Measurements from ENCODE around the gene PDLIM3. TPM values are rescaled to one million over a fixed set of nuclear protein-coding genes. Genes with fewer than 3 reads are reported as not detected.

The PDLIM3 gene
- polyA plus RNA-seq, 1 of the 3 experiments (the other 2 are of a cell fraction), result 0.08 TPM

- Histone ChIP-seq H3F3A (replicated peaks; ENCODE audit: insufficient read depth) (no peaks in the 10 kb centered on the region), H3K4me2 (no peak overlapping the region), H3K9ac (no peak overlapping the region), H3K27ac (ENCODE audit: low read depth in 2 of 2, low read length in 1 of 2) (no peak overlapping the region), H3K4me1 (ENCODE audit: control insufficient read depth in 1 of 2, insufficient read depth in 2 of 2, low read depth in 1 of 2, low read length in 1 of 2) (no peaks in the 10 kb centered on the region), H3K27me3 (ENCODE audit: insufficient read depth) (no peaks in the 10 kb centered on the region), H3K79me2 (ENCODE audit: insufficient read depth) (no peaks in the 10 kb centered on the region; the same call in 1 of the 2 replicates), H2AFZ (ENCODE audit: low read depth) (no peak overlapping the region), H3K9me2 (no peaks in the 10 kb centered on the region), H3K36me3 (replicated peaks in 1 of 2; ENCODE audit: control insufficient read depth in 1 of 2, insufficient read depth in 2 of 2, low read length in 1 of 2) (no peaks in the 10 kb centered on the region), H3K9me3 (no peaks in the 10 kb centered on the region), H4K20me1 (ENCODE audit: insufficient read depth) (no peaks in the 10 kb centered on the region), H3K4me3 (ENCODE audit: low read depth in 2 of 2, low read length in 1 of 2) (no peak overlapping the region)
- TF ChIP-seq CTCF (IDR thresholded peaks at IDR 0.05), result no peak
- no peak for TF ChIP-seq FOXM1 (IDR thresholded peaks at IDR 0.05; ENCODE audit: low read depth)
- no peak for TF ChIP-seq USF2 (IDR thresholded peaks at IDR 0.05; ENCODE audit: borderline replicate concordance, low read depth, low read length)
- TF ChIP-seq IRF3 (IDR thresholded peaks at IDR 0.05; ENCODE audit: low read depth, low read length), result no peak
- no peak for TF ChIP-seq USF1 (IDR thresholded peaks at IDR 0.05; ENCODE audit: borderline replicate concordance, low read depth)
- TF ChIP-seq RAD21 (IDR thresholded peaks at IDR 0.05; ENCODE audit: low read length), result no peak
- TF ChIP-seq CHD2 (IDR thresholded peaks at IDR 0.05; ENCODE audit: low read length, partially characterized antibody), result no peak
- no peak for TF ChIP-seq TEAD4 (IDR thresholded peaks at IDR 0.05; ENCODE audit: borderline replicate concordance, insufficient read depth)
- no peak for TF ChIP-seq MEF2A (IDR thresholded peaks at IDR 0.05; ENCODE audit: borderline replicate concordance, low read depth)
- no peak for TF ChIP-seq MXI1 (IDR thresholded peaks at IDR 0.05; ENCODE audit: low read depth, low read length)
- no peak for TF ChIP-seq SIN3A (IDR thresholded peaks at IDR 0.05; ENCODE audit: borderline replicate concordance, low read depth, low read length)
- no peak for TF ChIP-seq EP300 (IDR thresholded peaks at IDR 0.05; ENCODE audit: borderline replicate concordance in 1 of 2, low read depth in 1 of 2, low read length in 1 of 2)
- TF ChIP-seq JUND (IDR thresholded peaks at IDR 0.05), result no peak
- TF ChIP-seq RCOR1 (IDR thresholded peaks at IDR 0.05; ENCODE audit: low read length), result no peak
- no peak for TF ChIP-seq FOSL2 (IDR thresholded peaks at IDR 0.05; ENCODE audit: borderline replicate concordance, low read depth)
- TF ChIP-seq MAX (IDR thresholded peaks at IDR 0.05; ENCODE audit: low read depth), result no peak
- DNase-seq, result no peak
- ChIA-PET CTCF (interaction anchor here (0.8 kb wide), 1 partner anchor 23 kb away, joined by 4 read pairs; no protein-coding TSS in a partner anchor), POLR2A (no interaction called here)
- 75% methylated on average over 10 of the region's 10 CpGs for WGBS (ENCODE audit: low lambda C conversion rate)
Observed at GRCh38 chr4:185513489-185514181, 21.7 kb downstream of the PDLIM3 start.
